ENCODE measurements around the gene FGF14.
"Not testable (repeated sequence)": the region's sequence is repeated elsewhere in the genome, so short reads cannot be mapped to it uniquely, and the experiment has no call there.

Gene FGF14

DNA sequence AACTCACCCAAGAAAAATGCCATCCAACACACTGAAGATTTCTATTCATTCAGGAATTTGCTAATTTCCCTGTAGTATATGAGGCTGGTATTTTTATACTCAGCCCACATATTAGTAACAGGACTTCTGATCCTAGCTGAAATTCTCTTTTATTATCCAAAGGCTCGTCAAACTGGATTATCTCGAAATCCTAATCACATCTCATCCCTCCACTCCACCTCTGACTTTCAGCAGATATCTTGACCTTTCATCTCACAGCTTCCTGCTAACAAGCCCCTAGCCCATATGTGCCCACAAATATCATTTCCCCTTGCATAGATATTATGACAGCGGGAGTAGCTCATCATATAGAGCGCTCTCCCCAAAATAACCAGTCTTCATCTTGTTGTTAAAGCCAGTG, 279.7 kb downstream of the FGF14 start:
- DNase-seq = no peak

DNA sequence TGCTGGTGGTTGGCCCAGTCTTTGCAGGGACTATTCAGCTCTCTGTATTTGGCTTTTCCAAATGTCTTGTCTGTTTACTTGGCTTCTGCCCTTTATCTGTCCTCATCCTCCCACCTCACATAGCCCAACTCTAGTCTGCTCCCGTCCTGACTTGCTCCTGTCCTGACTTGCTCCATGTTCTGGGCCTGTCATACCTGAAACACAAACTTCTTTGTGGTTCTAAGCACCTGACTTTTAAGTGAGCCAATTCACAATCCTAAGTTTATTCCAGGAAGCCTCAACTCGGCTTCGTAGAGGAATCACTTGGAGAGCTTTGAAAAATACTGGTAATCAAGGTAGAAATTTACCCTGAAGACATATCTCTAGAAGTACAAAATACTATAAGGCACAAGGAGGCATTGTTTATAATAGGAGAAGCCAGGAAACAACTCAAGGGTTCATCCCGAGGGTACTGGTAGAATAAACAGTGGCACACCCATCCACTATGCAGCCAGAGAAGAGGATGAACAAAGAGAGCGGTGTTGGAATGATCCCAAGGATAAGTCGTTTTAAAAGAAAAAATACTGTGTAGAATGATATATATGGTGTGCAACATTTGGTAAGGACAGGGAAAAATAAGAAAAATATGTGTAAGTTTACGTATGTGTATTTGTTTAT, 284.5 kb downstream of the FGF14 start:
- DNase-seq = no peak

DNA sequence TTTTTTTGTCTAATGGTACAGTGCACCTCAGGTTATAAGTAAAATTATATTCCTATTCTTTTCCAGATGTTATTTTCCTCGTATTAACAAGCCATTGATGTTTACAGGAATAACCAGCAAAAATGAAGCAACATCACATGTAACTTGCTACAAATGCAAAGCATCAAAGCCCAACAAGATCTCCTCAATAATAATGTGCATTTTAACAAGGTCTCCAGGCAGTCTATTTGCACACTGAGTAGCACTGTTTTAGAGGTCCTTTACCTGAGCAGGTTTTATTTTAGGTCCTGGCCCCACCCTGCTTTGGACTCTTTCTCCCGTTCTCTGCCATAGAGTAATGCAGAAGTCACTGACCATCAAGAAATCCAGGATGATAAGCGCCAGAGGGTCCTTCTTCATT, 298.4 kb downstream of the FGF14 start:
- no peak for DNase-seq

DNA sequence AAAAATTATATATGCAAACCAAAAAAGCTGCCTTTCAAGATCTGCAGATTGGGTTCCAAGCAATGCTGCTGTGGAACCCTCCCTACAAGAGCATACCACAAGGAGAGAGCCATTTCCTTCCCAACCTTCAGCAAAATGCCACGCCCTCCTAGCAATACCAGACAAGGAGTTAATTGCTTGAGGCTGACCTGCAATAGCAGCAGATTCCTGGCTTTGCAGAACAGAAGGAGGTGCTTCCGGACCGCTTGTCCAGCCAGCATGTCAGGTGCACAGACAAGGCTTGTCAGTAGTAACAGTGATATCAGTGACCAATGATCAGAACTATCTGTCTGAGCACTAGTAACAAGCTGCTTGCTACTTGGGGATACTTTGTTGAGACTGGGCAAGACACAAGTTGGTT, 301.6 kb downstream of the FGF14 start:
- DNase-seq = no peak

DNA sequence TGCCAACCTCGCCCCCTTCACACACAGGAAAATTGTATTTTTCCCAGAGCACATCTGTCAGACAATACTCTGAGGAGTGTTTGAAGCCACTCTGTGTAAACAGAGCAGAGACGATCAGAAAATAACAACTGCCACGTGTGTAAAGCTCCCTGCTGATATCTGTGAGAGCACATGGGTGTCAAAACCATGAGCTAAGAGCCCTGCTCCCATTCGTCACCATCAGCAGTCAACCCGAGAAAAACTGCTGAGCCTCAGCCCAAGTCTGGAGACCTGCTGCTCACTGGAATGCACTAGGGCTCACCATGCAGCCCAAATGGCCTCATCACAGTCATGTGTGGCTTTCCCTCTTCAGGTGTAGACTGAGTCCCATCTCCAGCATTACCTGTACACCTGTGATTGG, 304.1 kb downstream of the FGF14 start:
- no peak for DNase-seq

DNA sequence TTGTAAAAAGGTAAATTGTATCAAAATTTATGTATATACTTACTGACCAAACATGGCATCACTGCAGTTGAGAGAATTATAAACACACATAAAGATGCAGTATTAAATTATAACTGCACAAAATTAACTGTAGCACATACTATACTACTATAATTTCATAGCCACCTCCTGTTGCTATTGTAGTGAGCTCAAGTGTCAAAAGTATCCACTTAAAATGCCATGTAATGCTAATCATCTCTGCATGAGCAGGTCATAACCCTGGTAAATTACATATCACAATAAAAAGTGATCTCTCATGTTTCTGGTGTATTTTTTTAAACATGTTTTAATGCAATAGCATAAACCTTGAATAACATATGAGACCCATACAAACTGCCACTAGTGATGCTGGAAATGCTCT, 308.6 kb downstream of the FGF14 start:
- not testable (repeated sequence) for DNase-seq

- no peak for DNase-seq
These were observed 310.6 kb downstream of the FGF14 start for GRCh38 chr13:102091231-102091630.

DNA sequence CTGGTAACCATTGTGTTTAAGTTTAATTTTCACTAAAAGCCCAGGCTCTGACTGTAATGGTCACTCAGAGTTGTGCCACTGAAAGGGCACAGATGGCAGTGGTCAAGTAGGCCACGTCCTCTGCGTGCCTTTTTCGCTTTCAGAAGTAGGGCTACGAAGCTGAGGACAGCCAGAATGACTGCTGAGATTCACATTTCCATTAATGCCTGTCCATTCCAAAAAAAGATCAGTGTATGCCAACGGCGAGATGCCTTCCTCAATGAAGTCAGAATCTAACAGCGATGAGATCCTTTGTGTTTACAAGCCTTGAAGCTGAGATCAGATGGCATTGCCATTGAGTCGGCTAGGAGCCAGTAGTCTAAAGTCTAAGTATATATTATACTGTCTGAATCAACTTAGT, 311.3 kb downstream of the FGF14 start:
- DNase-seq = no peak

- no peak for DNase-seq
These were observed 312.1 kb downstream of the FGF14 start for GRCh38 chr13:102089722-102090121.

DNA sequence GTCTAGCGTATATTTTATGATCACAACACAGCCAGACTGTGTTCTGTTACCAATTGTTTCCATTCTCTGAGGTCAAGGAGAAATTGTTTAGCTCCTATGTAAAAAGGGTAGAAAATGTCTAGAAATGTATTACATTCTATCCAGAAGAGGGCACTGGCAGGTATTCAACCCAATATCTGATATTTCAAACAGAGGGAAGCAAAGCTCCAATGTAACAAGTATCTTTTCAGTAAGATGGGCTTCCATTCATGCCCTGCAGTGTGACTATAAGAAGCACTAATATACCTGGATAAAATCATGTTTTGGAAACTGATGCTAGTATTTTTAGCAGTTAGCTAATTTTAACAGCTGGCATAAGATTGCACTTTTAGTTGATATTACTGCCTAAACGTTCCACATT, 312.7 kb downstream of the FGF14 start:
- no peak for DNase-seq

DNA sequence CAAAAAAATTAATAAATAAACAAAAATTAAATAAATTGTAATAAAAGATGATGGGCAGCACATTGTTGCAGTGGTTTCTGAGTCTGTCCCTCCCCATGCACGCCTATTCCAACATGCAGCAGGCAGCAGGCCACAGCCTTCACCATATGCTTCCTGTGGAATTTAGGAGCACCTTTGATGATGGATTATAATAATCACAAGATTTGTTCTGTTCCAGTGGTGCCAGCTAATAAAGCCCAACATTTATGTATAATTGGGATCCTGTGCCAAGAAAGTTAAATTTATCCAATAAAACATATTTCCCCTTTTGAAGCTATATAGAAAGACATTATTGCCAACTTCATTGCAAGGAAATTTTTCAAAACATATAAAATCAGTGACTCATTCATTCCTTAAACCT, 328.6 kb downstream of the FGF14 start:
- DNase-seq = no peak

- no peak for DNase-seq
These were observed 330.1 kb downstream of the FGF14 start for GRCh38 chr13:102071711-102072110.

GRCh38 chr13:102068323-102068722, 333.5 kb downstream of the FGF14 start:
- DNase-seq = not testable (repeated sequence)

GRCh38 chr13:102055090-102055779, 346.6 kb downstream of the FGF14 start:
- DNase-seq = no peak

- DNase-seq = no peak
These were observed 352.0 kb downstream of the FGF14 start for GRCh38 chr13:102049853-102050252.

DNA sequence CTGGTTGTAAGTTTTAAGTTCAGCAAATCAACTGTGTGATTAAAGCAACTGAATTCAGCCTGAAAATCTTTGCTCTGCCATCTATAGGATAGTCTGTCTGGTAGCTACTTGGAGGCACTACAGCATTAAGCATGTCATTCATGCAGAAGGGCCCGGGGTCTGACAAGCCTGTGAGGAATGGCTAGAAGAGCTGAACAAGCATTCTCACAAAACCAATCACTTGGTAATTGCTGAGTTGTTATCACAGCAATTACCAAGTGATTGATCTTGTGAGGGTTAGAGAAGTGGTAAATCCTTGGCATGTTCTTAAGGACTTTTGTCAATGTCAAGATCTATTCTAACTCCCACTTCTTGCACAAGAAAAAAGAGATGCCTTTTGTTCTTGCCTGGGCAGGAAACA, 356.1 kb downstream of the FGF14 start:
- no peak for DNase-seq

DNA sequence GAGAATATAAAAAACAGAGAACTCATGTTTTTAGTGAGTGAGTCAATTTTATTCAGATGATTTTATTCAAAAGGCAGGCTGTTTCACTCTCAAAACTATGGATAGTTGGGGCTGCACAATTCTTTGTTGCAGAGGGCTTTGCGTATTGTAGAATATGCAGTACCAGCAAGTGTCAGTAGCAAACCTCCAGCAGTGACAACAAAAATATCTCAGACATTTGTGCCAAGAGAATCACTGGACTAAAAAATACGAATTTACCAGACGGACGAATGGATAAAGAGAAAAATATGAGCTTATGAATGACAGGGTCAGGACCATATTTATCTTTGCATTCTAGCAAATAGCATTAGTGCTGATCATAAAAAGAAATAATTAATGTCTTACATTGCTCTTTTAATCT, 359.1 kb downstream of the FGF14 start:
- DNase-seq = no peak

DNA sequence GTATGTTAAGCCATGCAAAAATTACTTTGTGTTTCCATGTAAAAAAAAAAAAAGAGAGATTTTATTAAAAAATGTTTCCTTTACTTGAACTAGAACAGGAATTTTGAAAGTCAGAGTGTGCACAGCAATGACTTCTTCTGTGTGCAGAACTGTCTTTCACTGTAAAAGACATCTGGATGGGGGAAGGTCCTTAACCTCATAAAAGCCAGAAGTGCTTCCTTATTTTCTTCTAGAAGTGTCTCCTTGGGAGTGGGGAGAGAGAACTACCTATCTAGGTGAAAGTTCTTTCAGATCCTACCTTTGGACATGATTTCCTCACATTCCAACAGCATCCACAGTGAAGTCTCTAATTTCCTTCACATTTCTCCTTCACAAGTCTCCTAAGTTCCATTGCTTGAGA, 360.3 kb downstream of the FGF14 start:
- no peak for DNase-seq

GRCh38 chr13:102040812-102041211, 361.0 kb downstream of the FGF14 start:
- no peak for DNase-seq

- no peak for DNase-seq
These were observed 362.6 kb downstream of the FGF14 start for GRCh38 chr13:102039264-102039663.

GRCh38 chr13:102038787-102039186, 363.1 kb downstream of the FGF14 start:
- DNase-seq = no peak

DNA sequence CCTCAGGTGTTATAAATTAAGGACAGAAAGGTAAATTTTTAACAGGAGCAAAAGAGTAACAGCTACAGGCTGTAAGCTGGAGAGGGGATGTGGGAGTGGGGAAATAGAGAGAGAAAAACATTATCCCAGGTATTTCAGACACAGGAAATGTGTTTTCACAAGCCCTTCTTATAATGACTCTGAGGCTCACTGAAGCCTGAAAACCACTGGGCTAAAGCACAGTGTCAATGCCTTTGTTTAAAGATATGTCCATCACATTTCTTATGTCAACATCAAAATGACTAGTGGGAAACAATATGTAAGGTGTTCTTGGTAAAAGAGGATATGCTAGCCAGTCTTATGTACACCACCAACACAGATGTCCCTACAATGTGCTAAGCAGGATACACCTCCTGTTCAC, 365.9 kb downstream of the FGF14 start:
- no peak for DNase-seq

GRCh38 chr13:102033857-102034331, 368.0 kb downstream of the FGF14 start:
- no peak for DNase-seq

DNA sequence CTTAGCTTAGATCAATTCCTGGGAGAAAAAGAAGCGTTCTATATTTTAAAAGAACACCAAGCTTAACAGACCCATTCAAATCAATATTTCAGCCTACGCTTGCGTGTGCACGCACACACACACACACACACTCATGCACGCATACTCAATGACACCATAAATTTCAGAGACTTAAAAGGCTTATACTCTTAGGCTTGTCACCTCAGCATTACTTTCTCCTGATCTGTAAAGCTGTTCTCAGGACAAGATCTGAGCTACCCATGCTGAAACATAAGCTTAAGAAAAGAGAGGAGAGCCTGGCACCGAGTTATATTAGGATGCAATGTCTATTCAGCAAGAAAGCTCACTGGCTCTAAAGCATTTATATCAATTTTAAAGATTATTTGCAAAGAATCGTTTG, 368.5 kb downstream of the FGF14 start:
- DNase-seq = no peak

DNA sequence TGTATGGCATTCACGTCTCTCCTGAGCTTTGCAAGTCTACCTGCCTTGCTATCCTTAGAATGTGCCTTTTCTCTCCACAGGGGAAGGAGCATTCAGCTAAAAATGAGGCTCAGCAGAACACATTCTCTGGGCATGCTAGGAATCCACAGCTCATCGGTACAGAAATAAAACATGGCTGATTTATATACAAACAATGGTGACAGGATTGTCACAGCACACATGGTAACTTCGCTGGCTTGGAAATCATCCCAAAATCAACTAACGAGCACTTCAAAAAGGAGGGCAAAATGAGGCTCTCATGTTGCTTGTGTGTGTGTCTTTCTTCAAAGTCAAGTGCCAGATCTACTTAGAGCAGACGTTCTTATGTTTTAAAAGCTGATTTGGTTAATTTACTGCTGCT, 373.0 kb downstream of the FGF14 start:
- DNase-seq = no peak

Data from midbrain (tissue), 1 donor.